Small intestine (tissue), 7 donors: ENCODE measurements around the gene POU2AF2. TPM values are rescaled to one million over a fixed set of nuclear protein-coding genes. Genes with fewer than 3 reads are reported as not detected.

Source experiments
- DNase-seq, 2 donors: peaks; one replicate each; pipeline versions ENCODE4 v3.0.0 to v3.0.0-alpha.2; 2013
- FAIRE-seq: peaks from 2 replicates; lab custom pipeline; 2012; peaks lifted over from hg19 to GRCh38; lab: Jason Lieb, UNC
- H3K27ac ChIP-seq, 3 donors: one replicate each; pipeline ENCODE4 v1.5.1; 2013; ENCODE audit warnings: low read length in 2 of 3, mild to moderate bottlenecking in 2 of 3, control low read depth in 1 of 3, inconsistent platforms in 1 of 3, low read depth in 1 of 3, moderate library complexity in 1 of 3
- H3K27me3 ChIP-seq, 3 donors: one replicate each; pipeline ENCODE4 v1.6.1; 2013; ENCODE audit warnings: low read length in 3 of 3, inconsistent platforms in 1 of 3; ENCODE audit not compliant: control insufficient read depth in 3 of 3, insufficient read depth in 3 of 3
- H3K36me3 ChIP-seq, 3 donors: one replicate each; pipeline ENCODE4 v1.6.1; 2013; ENCODE audit warnings: low read length in 3 of 3, inconsistent platforms in 1 of 3, low read depth in 1 of 3, mild to moderate bottlenecking in 1 of 3, moderate library complexity in 1 of 3; ENCODE audit not compliant: control insufficient read depth in 3 of 3, insufficient read depth in 2 of 3
- H3K4me1 ChIP-seq, 3 donors: one replicate each; pipeline ENCODE4 v1.6.1; 2013; ENCODE audit warnings: low read length in 2 of 3, inconsistent platforms in 1 of 3, low read depth in 1 of 3, mild to moderate bottlenecking in 1 of 3, moderate library complexity in 1 of 3; ENCODE audit not compliant: control insufficient read depth in 3 of 3, insufficient read depth in 2 of 3
- H3K4me3 ChIP-seq, 3 donors: one replicate each; pipeline ENCODE4 v1.5.1; 2013; ENCODE audit warnings: low read length in 3 of 3, control low read depth in 1 of 3, inconsistent platforms in 1 of 3, low read depth in 1 of 3, mild to moderate bottlenecking in 1 of 3, moderate library complexity in 1 of 3
- H3K9me3 ChIP-seq, 2 donors: one replicate each; pipeline ENCODE4 v1.6.1; 2013; ENCODE audit warnings: low read depth in 1 of 2, low read length in 1 of 2; ENCODE audit not compliant: control insufficient read depth in 2 of 2, insufficient read depth in 1 of 2
- WGBS, 3 donors: extraction: QIAGEN DNeasy Blood & Tissue Kit; methylation state at CpG; one replicate each; pipeline ENCODE4 v1.1.7; 2013; 5-methylcytosine and 5-hydroxymethylcytosine counted together
- polyA plus RNA-seq, 4 donors: library from polyadenylated mRNA; stranded (reverse) in 3 of 4; unstranded in 1 of 4; fragments of 200-250 nt in 3 of 4; fragments of 120-200 nt in 1 of 4; gene quantifications; one replicate each; pipeline versions ENCODE4 v1.2.1 to v1.2.3, GENCODE V29; 2013
- donor health status: healthy with polysubstance abuse.
- donor health status: control.
- donor health status: control.
- donor health status: Bipolar disorder and iron deficiency.
- donor health status: healthy.

The POU2AF2 gene
- polyA plus RNA-seq, 4 donors = 0.46 to 2.7 (median 1.2) TPM

GRCh38 chr11:111335549-111335948 is 90.0 kb downstream of the POU2AF2 start:
- peaks cover 7 to 45% (median 11%) of the 10 kb centered on the region in 3 donors for H3K4me1 ChIP-seq
- peak in 1 of 2 donors; percentile 45 for DNase-seq

More at GRCh38 chr11:111335549-111335948, 90.0 kb downstream of the POU2AF2 start:
- WGBS, 3 donors = 45 to 67% (median 48%) methylated on average over 6 of the region's 6 CpGs
- H3K27me3 ChIP-seq = no peaks in the 10 kb centered on the region
- no peaks in the 10 kb centered on the region for H3K9me3 ChIP-seq
- no peak overlapping the region for H3K4me3 ChIP-seq
- peak overlapping the region in 1 of 3 donors; percentile 31 for H3K27ac ChIP-seq
- no peak for FAIRE-seq
- no peaks in the 10 kb centered on the region for H3K36me3 ChIP-seq

Other genes with a start within 250 kb of the POU2AF2 start
- 10 to 100 TPM in 1 of 4 donors, 1 to 10 TPM in 3; 3.4 to 13.8 (median 6.4) TPM for gene POU2AF3, start 52.8 kb downstream of the POU2AF2 start, polyA plus RNA-seq
- 1 to 10 TPM; 1.0 to 9.2 (median 3.4) TPM for gene POU2AF1, start 133.6 kb downstream of the POU2AF2 start, polyA plus RNA-seq